Subcutaneous abdominal adipose tissue (tissue), 5 donors: ENCODE results near the gene ANKRD53.
A peak's percentile ranks its signal among the peaks of the same experiment; 100 is the strongest.

ENCODE experiments used
- H3K27ac ChIP-seq: one replicate; pipeline ENCODE4 v1.7.0; 2013; ENCODE audit warnings: low read depth, mild to moderate bottlenecking, inconsistent platforms, low read length, moderate library complexity
- H3K27me3 ChIP-seq, 5 donors: one replicate each; pipeline ENCODE4 v1.7.0; 2013; ENCODE audit warnings: low read length in 5 of 5, inconsistent platforms in 1 of 5; ENCODE audit not compliant: control insufficient read depth in 5 of 5, insufficient read depth in 4 of 5
- H3K36me3 ChIP-seq, 5 donors: one replicate each; pipeline ENCODE4 v1.7.0; 2013; ENCODE audit warnings: low read length in 5 of 5; ENCODE audit not compliant: control insufficient read depth in 5 of 5, insufficient read depth in 5 of 5
- H3K4me1 ChIP-seq, 5 donors: one replicate each; pipeline ENCODE4 v1.7.0; 2013; ENCODE audit warnings: low read length in 5 of 5, mild to moderate bottlenecking in 3 of 5, moderate library complexity in 1 of 5; ENCODE audit not compliant: control insufficient read depth in 5 of 5, insufficient read depth in 5 of 5
- H3K4me3 ChIP-seq, 5 donors: one replicate each; pipeline ENCODE4 v1.7.0; 2013; ENCODE audit warnings: low read length in 5 of 5, low read depth in 1 of 5
- H3K9ac ChIP-seq, 5 donors: one replicate each; pipeline ENCODE4 v1.7.0; 2013; ENCODE audit warnings: low read length in 5 of 5, mild to moderate bottlenecking in 4 of 5, moderate library complexity in 3 of 5
- H3K9me3 ChIP-seq, 5 donors: one replicate each; pipeline ENCODE4 v1.7.0; 2013; ENCODE audit warnings: low read length in 5 of 5; ENCODE audit not compliant: control insufficient read depth in 5 of 5
- donor health status: healthy.
- donor health status: healthy.
- donor health status: healthy.
- donor health status: healthy.
- donor health status: healthy.

Gene ANKRD53

DNA sequence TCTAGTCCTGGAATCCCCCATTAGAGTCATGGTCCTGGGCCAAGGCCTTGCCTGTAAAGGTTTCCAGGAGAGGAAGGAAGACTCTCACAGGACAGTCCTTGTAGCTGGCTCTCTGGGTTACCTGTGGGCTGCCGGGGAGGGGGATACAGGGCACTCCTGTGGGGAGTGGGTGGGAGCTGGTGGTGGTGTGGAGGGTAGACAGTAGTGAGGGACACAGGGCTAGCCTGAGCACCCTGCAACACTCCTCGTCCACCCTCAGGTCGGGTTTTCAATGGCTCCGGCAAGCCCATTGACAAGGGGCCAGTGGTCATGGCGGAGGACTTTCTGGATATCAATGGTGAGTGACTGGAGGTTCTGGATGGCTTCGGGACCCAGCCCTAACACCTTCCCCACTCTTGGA, 19.7 kb upstream of the ANKRD53 start:
- no peak overlapping the region for H3K9ac ChIP-seq
- H3K9me3 ChIP-seq: no peaks in the 10 kb centered on the region
- H3K4me3 ChIP-seq: no peak overlapping the region
- peaks cover 0 to 15% (median 9%) of the 10 kb centered on the region in 5 donors for H3K4me1 ChIP-seq
- no peaks in the 10 kb centered on the region for H3K36me3 ChIP-seq
- no peak overlapping the region for H3K27ac ChIP-seq
- H3K27me3 ChIP-seq: peaks cover 0 to 13% (median 6%) of the 10 kb centered on the region in 5 donors

DNA sequence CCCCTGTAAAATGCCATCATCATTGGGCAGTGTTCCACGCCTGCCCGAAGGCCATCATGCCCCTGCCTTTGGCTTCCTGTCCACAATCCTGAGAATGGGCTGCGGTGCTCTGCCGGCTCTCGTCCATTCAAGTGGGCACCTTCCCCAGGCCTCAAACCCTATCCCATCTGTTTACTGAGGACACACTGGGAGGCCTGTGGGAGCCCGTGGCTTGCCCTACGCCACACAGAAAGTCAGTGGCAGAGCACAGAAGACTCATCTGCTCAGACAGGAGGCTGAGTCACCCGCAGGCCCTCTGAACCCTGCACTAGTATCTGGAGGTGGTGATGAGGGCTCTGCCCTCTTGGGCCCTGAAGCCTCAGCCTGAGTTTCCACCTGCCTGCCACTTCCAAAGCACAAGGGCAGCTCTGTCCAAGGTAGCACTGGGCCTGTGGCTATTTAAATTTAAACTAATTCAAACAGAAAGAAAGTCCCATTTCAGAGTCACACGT, 19.1 kb upstream of the ANKRD53 start:
- H3K4me3 ChIP-seq: no peak overlapping the region
- H3K27me3 ChIP-seq: peaks cover 0 to 16% (median 7%) of the 10 kb centered on the region in 5 donors
- H3K9ac ChIP-seq: no peak overlapping the region
- no peaks in the 10 kb centered on the region for H3K36me3 ChIP-seq
- no peak overlapping the region for H3K27ac ChIP-seq
- peaks cover 0 to 15% (median 9%) of the 10 kb centered on the region in 5 donors for H3K4me1 ChIP-seq
- H3K9me3 ChIP-seq: no peaks in the 10 kb centered on the region

DNA sequence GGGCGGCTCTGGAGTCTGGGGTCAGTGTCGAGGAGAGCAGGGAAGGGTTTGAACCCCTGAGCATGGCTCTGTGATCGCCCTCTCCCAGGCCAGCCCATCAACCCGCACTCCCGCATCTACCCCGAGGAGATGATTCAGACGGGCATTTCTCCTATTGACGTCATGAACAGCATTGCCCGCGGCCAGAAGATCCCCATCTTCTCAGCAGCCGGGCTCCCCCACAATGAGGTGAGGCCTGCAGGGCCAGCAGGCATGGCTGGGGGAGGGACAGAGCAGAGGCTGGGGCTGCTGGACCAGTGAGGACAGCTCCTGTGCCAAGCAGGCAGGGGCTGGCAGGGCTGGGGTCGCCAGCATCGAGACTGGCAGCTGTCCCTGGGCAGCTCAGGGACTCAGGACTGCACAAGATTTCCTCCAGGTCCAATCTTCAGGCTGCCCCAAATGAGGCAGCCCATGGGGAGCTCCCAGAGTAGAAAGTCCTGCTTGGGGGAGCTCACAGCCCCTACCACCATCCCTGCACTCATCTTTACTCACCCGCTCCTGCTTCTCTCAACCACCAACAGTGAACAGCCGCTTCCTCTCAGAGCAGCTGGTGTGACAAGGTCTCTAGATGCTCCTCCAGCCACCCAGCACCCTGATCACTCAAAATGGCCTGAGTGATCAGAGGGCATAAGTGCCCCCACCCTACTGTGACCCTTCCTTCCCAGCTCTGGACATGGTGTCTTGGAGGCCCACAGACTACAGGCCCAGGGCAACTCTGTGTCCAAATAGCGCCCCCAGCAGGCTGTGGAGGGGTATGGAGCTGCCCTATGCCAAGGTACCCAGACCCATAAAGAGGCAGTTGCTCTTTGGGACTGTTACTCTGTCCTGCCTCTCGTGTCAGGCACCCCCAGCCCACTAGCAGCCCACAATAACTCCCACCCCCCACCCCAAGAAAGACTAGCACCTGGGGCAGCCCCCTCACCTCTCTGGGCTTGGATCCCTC, 18.3 kb upstream of the ANKRD53 start:
- H3K9me3 ChIP-seq: no peaks in the 10 kb centered on the region
- H3K27me3 ChIP-seq: peaks cover 0 to 21% (median 11%) of the 10 kb centered on the region in 5 donors
- no peaks in the 10 kb centered on the region for H3K36me3 ChIP-seq
- H3K27ac ChIP-seq: no peak overlapping the region
- H3K4me3 ChIP-seq: no peak overlapping the region
- H3K9ac ChIP-seq: no peak overlapping the region
- H3K4me1 ChIP-seq: peaks cover 0 to 20% (median 15%) of the 10 kb centered on the region in 5 donors

DNA sequence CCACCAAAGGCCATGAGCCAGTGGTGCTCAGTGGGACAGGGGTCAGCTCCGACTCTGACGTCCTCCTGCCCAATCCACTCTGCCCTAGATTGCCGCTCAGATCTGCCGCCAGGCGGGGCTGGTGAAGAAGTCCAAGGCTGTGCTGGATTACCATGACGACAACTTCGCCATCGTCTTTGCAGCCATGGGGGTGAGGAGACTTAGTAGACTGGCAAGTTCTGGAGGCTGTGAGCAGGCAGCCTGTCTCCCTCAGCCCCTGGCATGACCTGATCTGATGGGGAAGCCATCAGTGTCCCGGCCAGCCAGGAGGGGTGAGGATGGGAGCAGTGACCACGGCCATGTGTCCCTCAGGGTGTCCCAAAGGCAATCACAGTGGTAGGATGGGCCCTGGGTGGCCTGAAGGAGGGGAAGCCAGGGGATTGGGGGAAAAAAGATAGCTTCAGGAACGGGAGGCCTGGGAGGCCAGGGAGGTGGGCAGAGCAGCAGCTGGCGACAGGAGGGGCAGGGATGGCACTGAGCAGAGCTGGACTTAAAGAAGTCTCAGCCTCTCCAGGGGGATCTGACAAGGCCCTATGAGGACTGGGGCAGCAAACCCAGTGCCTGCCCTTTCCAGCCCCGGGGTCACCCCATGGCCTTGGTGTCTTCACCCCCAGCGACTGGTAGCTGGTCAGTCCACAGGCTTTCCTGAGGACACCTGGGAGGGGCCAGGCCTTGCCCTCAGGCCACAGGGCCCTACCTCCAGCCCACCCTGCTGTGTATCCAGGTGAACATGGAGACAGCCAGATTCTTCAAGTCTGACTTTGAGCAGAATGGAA, 17.4 kb upstream of the ANKRD53 start:
- H3K27ac ChIP-seq: no peak overlapping the region
- H3K4me1 ChIP-seq: peaks cover 0 to 24% (median 13%) of the 10 kb centered on the region in 5 donors
- no peak overlapping the region for H3K9ac ChIP-seq
- no peaks in the 10 kb centered on the region for H3K36me3 ChIP-seq
- peaks cover 0 to 21% (median 11%) of the 10 kb centered on the region in 5 donors for H3K27me3 ChIP-seq
- H3K9me3 ChIP-seq: no peaks in the 10 kb centered on the region
- no peak overlapping the region for H3K4me3 ChIP-seq

DNA sequence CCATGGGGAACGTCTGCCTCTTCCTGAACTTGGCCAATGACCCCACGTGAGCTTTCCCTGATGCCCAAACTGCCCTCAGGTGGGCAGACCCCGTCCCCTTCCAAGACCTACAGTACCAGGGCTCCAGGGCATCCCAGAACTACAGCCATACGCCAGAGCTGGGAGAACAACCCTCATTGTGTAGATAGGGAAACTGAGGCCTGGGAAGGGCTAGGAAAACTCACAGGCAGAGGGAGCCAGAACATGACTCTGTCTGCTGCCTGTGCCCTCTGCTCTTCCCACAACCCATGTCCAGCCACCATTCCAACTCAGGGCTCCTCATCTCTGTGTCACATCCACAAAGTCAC, 16.8 kb upstream of the ANKRD53 start:
- no peak overlapping the region for H3K4me3 ChIP-seq
- H3K27ac ChIP-seq: no peak overlapping the region
- H3K9me3 ChIP-seq: no peaks in the 10 kb centered on the region
- H3K9ac ChIP-seq: no peak overlapping the region
- peaks cover 0 to 24% (median 13%) of the 10 kb centered on the region in 5 donors for H3K4me1 ChIP-seq
- peaks cover 0 to 21% (median 11%) of the 10 kb centered on the region in 5 donors for H3K27me3 ChIP-seq
- H3K36me3 ChIP-seq: no peaks in the 10 kb centered on the region

DNA sequence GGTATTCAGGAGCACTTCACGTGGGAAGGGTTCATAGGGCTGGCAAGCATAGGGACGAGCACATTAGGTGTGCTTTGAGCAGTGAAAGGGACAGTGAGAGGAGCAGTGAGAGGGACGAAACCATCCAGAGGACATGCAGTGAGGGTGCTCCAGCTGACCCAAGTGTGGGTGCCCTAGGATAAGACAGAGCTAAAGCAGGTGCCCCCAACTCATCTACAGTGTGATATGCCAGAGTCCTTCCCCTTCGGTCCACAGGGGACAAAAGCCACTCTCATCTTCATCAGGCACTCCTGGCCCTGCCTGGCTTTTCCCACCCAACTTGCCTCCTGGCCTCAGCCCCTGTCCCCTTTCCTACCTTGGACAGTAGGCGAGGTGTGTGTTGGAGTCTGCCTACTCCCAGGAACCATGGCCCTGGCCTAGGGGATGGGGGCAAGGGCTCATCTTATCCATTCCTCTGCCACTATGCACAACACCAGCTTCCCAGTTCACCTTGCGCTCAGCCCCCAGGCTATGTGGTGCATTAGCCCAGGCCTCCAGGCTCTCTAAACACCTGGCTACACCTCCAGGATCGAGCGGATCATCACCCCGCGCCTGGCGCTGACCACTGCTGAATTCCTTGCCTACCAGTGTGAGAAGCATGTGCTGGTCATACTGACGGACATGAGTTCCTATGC, 16.1 kb upstream of the ANKRD53 start:
- peaks cover 0 to 24% (median 13%) of the 10 kb centered on the region in 5 donors for H3K4me1 ChIP-seq
- H3K9me3 ChIP-seq: no peaks in the 10 kb centered on the region
- H3K27ac ChIP-seq: no peak overlapping the region
- no peak overlapping the region for H3K4me3 ChIP-seq
- peaks cover 0 to 21% (median 11%) of the 10 kb centered on the region in 5 donors for H3K27me3 ChIP-seq
- H3K9ac ChIP-seq: no peak overlapping the region
- H3K36me3 ChIP-seq: no peaks in the 10 kb centered on the region

DNA sequence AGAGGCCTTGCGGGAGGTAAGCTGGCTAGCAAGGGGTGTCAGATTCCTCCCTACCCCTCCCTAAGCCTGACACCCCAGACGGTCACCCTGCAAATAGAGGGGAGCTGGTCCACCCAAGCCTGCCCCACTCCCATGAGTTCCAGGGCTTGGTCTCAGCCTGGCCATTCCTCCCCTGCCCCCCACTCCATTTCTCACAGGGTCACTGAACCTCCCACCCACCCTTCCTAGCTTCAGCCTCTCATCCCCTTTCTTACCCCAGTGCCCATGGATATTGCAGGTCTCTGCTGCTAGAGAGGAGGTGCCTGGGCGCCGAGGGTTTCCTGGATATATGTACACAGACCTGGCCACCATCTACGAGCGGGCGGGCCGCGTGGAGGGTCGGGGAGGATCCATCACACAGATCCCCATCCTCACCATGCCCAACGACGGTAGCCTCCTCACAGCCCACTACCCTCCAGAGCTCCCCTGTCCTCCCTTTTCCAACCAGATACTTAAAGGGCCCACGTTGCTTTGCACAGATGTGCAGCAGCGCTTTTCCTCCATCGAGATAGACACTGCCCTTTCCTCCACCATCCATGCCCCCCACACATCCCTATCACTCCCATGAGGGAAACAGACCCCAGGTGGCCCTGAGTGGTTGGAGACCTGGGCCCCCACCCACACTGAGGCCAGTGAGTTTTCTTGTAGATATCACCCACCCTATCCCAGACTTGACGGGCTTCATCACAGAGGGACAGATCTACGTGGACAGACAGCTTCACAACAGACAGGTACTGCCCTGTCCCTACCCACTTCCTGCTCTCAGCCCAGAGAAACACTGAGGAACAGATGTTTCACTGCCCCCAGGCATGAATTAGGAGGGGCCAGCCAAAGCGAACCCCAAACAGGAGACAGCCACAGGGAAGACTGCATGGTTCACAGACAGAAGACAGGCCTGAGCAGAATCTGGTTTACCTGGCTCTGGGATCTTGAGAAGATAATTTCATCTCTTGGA, 15.2 kb upstream of the ANKRD53 start:
- Histone ChIP-seq H3K9me3 (no peaks in the 10 kb centered on the region), H3K36me3 (no peaks in the 10 kb centered on the region), H3K9ac (no peak overlapping the region), H3K4me3 (no peak overlapping the region), H3K4me1 (peaks cover 0 to 24% (median 13%) of the 10 kb centered on the region in 5 donors), H3K27me3 (peaks cover 0 to 19% (median 11%) of the 10 kb centered on the region in 5 donors), H3K27ac (no peak overlapping the region)

DNA sequence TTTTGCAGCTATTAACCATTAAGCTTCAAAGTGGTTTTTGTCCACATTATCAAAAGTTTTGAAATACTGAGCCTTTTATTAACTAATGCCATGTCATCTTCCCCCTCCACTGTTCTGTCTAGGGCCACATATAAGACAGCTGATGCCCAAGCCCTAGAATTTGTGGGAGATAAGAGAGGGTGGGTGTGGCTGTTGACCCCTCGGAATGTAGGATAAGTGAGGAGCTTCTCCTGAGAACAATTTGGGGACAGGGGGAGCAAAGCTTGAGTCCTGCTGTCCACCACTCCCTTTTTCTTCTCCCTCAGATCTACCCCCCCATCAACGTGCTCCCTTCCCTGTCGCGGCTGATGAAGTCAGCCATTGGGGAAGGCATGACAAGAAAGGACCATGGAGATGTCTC, 14.3 kb upstream of the ANKRD53 start:
- Histone ChIP-seq H3K27me3 (peaks cover 0 to 14% (median 11%) of the 10 kb centered on the region in 5 donors), H3K4me3 (no peak overlapping the region), H3K36me3 (no peaks in the 10 kb centered on the region), H3K4me1 (peaks cover 0 to 24% (median 13%) of the 10 kb centered on the region in 5 donors), H3K9ac (peak overlapping the region in 1 of 5 donors; percentile 7), H3K27ac (no peak overlapping the region), H3K9me3 (no peaks in the 10 kb centered on the region)
